GM13977 (cell line): ENCODE measurements around the gene PDE4D.

Experiments
- DNase-seq: peaks from one replicate; pipeline ENCODE4 v3.0.0; 2012; ENCODE audit warnings: low spot score
- in situ Hi-C: fragments of 300-500 bp; cut with MboI; formaldehyde crosslinking; loops from one replicate; pipeline ENCODE4 v1.12.0; 2022; ENCODE audit warnings: low sequenced_read_pairs, low pct_unique_long_range_greater_than_20kb, mixed read lengths, inconsistent platforms; ENCODE audit not compliant: unreplicated experiment
- TF ChIP-seq, protein P1 (sequence below): IDR thresholded peaks from 2 replicates; pipeline ENCODE4 v1.5.1; 2012; ENCODE audit warnings: mild to moderate bottlenecking, control low read depth; ENCODE audit not compliant: insufficient read depth; ENCODE audit errors: extremely low read depth, missing control alignments

Gene PDE4D

DNA sequence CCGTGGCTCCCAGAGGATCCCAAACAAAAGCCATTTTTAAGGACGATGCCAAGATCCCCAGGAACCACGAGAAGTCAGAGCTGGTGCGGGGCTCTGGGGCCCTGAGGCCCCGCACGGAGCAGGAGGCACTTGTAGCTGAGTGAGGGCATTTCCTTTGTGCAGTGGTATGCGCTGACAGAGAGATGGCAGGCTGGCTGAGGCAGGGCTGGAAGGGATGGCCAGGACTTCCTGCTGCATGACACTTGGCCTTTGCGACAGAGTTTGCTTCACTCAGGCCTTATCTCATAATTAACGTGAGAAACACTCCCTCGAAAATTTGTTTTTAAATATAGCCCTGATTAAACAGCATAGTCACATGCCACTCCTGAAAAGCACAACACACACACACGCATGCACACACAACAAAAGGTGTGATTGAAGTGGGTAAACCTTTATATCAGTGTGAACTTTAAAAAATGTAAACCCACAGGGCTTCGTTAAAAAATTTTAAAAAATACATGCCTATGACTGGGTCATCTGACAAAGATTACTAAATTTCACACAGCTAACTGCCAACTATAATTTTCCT lies 536.6 kb downstream of the PDE4D start:
- in situ Hi-C loops, result no loop called here
- DNase-seq, result no peak
- TF ChIP-seq, protein P1, sequence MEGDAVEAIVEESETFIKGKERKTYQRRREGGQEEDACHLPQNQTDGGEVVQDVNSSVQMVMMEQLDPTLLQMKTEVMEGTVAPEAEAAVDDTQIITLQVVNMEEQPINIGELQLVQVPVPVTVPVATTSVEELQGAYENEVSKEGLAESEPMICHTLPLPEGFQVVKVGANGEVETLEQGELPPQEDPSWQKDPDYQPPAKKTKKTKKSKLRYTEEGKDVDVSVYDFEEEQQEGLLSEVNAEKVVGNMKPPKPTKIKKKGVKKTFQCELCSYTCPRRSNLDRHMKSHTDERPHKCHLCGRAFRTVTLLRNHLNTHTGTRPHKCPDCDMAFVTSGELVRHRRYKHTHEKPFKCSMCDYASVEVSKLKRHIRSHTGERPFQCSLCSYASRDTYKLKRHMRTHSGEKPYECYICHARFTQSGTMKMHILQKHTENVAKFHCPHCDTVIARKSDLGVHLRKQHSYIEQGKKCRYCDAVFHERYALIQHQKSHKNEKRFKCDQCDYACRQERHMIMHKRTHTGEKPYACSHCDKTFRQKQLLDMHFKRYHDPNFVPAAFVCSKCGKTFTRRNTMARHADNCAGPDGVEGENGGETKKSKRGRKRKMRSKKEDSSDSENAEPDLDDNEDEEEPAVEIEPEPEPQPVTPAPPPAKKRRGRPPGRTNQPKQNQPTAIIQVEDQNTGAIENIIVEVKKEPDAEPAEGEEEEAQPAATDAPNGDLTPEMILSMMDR, result no peak

DNA sequence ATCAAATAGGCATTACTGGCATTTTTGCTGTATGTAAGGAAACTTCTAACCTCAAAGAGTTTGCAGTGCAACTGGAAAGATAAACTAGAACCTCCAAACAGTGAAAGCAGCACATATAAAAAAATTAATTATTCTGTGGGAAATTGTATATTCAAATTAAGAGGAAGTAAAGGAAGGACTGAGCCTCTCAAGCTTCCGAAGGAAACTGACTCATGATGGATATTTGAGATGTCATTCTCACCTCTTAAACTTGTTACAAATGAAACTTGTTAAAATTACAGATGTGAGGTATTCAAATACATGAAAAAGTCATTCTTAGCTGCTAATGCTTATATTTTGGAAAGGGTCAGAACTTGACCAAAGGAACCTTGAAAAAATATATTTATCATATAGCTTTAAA lies 538.7 kb downstream of the PDE4D start:
- in situ Hi-C loops, result no loop called here
- TF ChIP-seq, protein P1, result no peak
- no peak for DNase-seq

DNA sequence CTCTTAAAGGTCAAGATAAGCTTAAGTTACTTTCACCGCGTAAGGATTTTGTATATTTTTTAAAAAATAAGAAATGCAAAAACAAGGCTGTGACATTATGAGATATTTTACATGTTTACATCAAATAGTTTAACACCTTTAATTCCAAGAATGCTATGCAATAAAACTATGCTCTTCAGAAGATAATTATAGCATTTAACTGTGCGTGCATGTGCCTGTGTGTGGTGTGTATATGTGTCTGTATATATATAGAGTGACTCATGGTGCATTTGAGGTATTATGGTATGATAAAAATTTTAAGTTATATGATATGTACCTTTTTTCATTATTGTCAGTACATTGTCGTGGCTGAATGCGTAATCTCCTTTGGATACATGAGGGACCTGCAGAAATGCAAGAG lies 539.3 kb downstream of the PDE4D start:
- in situ Hi-C loops, result no loop called here

DNA sequence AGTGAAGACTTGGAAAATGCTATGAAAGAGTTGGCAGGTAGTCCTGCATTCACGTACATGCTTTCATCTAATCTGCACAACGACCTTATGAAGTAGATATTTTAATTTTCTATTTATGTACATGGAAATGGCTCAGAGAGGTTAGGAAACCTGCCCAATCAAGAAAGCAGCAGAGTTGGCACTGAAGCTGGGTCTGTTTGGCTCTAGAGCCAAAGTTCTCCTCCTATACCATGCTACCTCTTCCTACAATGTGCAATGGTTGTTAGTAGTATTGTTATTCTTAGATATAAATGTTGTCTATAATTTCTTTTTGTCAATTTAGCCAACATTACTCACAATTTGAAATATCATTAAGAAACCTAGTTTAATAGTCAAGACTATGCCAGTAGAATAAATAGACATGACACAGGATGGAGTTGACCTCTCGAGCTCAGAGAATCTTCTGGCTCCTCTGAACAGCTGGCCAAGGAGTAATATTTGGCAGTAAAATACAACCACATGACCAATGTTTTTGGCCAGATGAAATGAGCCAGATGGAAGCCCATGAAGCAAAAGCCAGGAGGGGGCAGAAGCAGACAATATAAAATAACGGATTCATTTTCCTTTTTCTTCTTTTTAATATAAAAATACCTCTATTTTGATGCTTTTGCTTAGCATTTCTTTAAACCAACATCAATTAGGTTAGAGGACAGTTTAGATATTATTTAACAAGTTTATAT lies 542.3 kb downstream of the PDE4D start:
- TF ChIP-seq, protein P1, result no peak
- no peak for DNase-seq
- in situ Hi-C loops, result no loop called here

More for the DNA sequence above, 539.3 kb downstream of the PDE4D start:
- DNase-seq, result no peak
- TF ChIP-seq, protein P1, result no peak

DNA sequence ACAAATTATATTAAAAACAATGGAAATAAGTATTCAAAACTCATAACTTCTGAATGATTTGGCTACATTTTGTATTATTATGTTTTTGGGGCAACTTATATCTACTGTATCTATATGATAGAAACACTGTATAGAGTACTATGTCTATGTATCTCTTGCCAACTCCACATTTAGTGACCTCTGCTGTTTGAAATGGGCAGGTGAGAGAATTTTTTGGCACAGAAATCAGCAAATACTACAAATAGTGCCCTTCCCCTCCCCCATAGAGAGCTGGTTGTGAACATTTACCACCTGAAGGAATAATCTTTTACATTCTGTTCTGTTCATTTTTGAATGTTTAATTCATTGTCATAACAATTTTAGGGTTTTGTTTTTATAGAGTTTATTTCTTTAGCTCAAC lies 545.3 kb downstream of the PDE4D start:
- TF ChIP-seq, protein P1, result no peak
- DNase-seq, result no peak
- in situ Hi-C loops, result no loop called here

DNA sequence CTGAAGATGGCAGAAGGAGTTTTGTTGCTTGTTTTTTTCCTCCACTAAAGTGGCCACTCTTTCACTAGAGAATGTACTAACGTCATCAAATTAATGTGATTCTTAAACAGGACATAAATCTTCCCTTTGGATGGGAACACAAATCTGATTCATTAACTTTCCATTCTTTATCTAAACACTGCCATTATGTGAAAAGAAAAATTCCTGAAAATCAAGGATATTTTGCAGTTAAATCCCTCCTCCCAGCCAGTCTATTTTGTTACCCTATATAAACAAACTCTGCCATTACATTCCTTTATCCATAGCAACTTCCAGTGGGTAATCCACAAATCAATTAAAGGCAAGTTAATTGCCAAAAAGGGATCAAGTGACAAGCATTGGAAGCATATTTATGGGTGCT lies 546.5 kb downstream of the PDE4D start:
- DNase-seq, result no peak
- in situ Hi-C loops, result no loop called here
- TF ChIP-seq, protein P1, result no peak
